ENCODE results near the gene KLF7.

The KLF7 gene

GRCh38 chr2:207112383-207112782, 53.4 kb downstream of the KLF7 start:
- TF ChIP-seq CTCF (conservative IDR thresholded peaks at IDR 0.05): no peak
- no peak overlapping the region for H3K27ac ChIP-seq

- no peak for TF ChIP-seq CTCF (conservative IDR thresholded peaks at IDR 0.05)
Observed at GRCh38 chr2:207111757-207112156, 54.0 kb downstream of the KLF7 start.

GRCh38 chr2:207110715-207111114, 55.0 kb downstream of the KLF7 start:
- no peak for TF ChIP-seq CTCF (conservative IDR thresholded peaks at IDR 0.05)
- H3K27ac ChIP-seq: no peak overlapping the region

More at GRCh38 chr2:207111757-207112156, 54.0 kb downstream of the KLF7 start:
- no peak overlapping the region for H3K27ac ChIP-seq

GRCh38 chr2:207110310-207110709, 55.4 kb downstream of the KLF7 start:
- H3K27ac ChIP-seq: no peak overlapping the region
- TF ChIP-seq CTCF (conservative IDR thresholded peaks at IDR 0.05): no peak

GRCh38 chr2:207109768-207110167, 56.0 kb downstream of the KLF7 start:
- no peak for TF ChIP-seq CTCF (conservative IDR thresholded peaks at IDR 0.05)
- H3K27ac ChIP-seq: no peak overlapping the region

- TF ChIP-seq CTCF (conservative IDR thresholded peaks at IDR 0.05): no peak
- peak overlapping the region; percentile 32 for H3K27ac ChIP-seq
Observed at GRCh38 chr2:207108440-207108839, 57.3 kb downstream of the KLF7 start.

- H3K27ac ChIP-seq: no peak overlapping the region
- no peak for TF ChIP-seq CTCF (conservative IDR thresholded peaks at IDR 0.05)
Observed at GRCh38 chr2:207107551-207107950, 58.2 kb downstream of the KLF7 start.

- no peak for TF ChIP-seq CTCF (conservative IDR thresholded peaks at IDR 0.05)
- H3K27ac ChIP-seq: no peak overlapping the region
Observed at GRCh38 chr2:207107131-207107530, 58.6 kb downstream of the KLF7 start.

Data from VCaP (cell line).